COLO829 (cell line): ENCODE results near the gene UBASH3A.
A peak's percentile ranks its signal among the peaks of the same experiment; 100 is the strongest.

ENCODE experiments used
- DNase-seq: peaks from one replicate; pipeline ENCODE4 v3.0.0; 2012; ENCODE audit warnings: low spot score

Gene UBASH3A

GRCh38 chr21:42411197-42411869, 7.6 kb downstream of the UBASH3A start:
- DNase-seq, result no peak

GRCh38 chr21:42411891-42412635, 8.4 kb downstream of the UBASH3A start:
- DNase-seq, result no peak

GRCh38 chr21:42412636-42412933, 8.9 kb downstream of the UBASH3A start:
- no peak for DNase-seq

GRCh38 chr21:42413093-42413492, 9.4 kb downstream of the UBASH3A start:
- DNase-seq, result no peak

- DNase-seq, result no peak
These were observed 9.8 kb downstream of the UBASH3A start for GRCh38 chr21:42413500-42413899.

- DNase-seq, result no peak
These were observed 10.4 kb downstream of the UBASH3A start for GRCh38 chr21:42414066-42414465.

GRCh38 chr21:42414553-42414927, 10.8 kb downstream of the UBASH3A start:
- no peak for DNase-seq

GRCh38 chr21:42414928-42415769, 11.4 kb downstream of the UBASH3A start:
- DNase-seq, result peak; percentile 50

GRCh38 chr21:42417533-42417932, 13.8 kb downstream of the UBASH3A start:
- no peak for DNase-seq

- DNase-seq, result no peak
These were observed 15.2 kb downstream of the UBASH3A start for GRCh38 chr21:42418886-42419285.

- no peak for DNase-seq
These were observed 16.1 kb downstream of the UBASH3A start for GRCh38 chr21:42419845-42420244.

- no peak for DNase-seq
These were observed 17.5 kb downstream of the UBASH3A start for GRCh38 chr21:42421018-42421793.

- DNase-seq, result no peak
These were observed 19.5 kb downstream of the UBASH3A start for GRCh38 chr21:42423197-42423675.

GRCh38 chr21:42423685-42424084, 20.0 kb downstream of the UBASH3A start:
- DNase-seq, result no peak

GRCh38 chr21:42424914-42425541, 21.3 kb downstream of the UBASH3A start:
- DNase-seq, result no peak

- DNase-seq, result no peak
These were observed 21.9 kb downstream of the UBASH3A start for GRCh38 chr21:42425591-42425990.

GRCh38 chr21:42426424-42426823, 22.7 kb downstream of the UBASH3A start:
- DNase-seq, result no peak

GRCh38 chr21:42426876-42427480, 23.3 kb downstream of the UBASH3A start:
- DNase-seq, result no peak

- DNase-seq, result no peak
These were observed 24.2 kb downstream of the UBASH3A start for GRCh38 chr21:42427809-42428419.

- no peak for DNase-seq
These were observed 25.3 kb downstream of the UBASH3A start for GRCh38 chr21:42429021-42429420.

- DNase-seq, result no peak
These were observed 26.2 kb downstream of the UBASH3A start for GRCh38 chr21:42429856-42430255.
